H54 (cell line): ENCODE measurements around the gene PSMB4.

Source experiments
- DNase-seq: peaks from one replicate; pipeline ENCODE4 v3.0.0; 2011; ENCODE audit warnings: low spot score, mixed read lengths; ENCODE audit not compliant: insufficient read length
- FAIRE-seq: peaks from 3 replicates; lab custom pipeline; 2011; peaks lifted over from hg19 to GRCh38; lab: Jason Lieb, UNC
- POLR2A ChIP-seq: IDR thresholded peaks from 2 replicates; pipeline ENCODE4 v1.6.1; 2011; ENCODE audit warnings: low read depth, mild to moderate bottlenecking, low read length

The PSMB4 gene

GRCh38 chr1:151443846-151444782 is 44.7 kb downstream of the PSMB4 start:
- TF ChIP-seq POLR2A: no peak
- DNase-seq: peak; percentile 88
- FAIRE-seq: peak; percentile 93

GRCh38 chr1:151444783-151445177 is 45.4 kb downstream of the PSMB4 start:
- DNase-seq: no peak
- no peak for TF ChIP-seq POLR2A
- no peak for FAIRE-seq

GRCh38 chr1:151447696-151448095 is 48.3 kb downstream of the PSMB4 start:
- no peak for DNase-seq
- FAIRE-seq: no peak
- TF ChIP-seq POLR2A: no peak
